Pancreas (tissue), 10 donors: Measurements from ENCODE around the gene ACP6. TPM values are rescaled to one million over a fixed set of nuclear protein-coding genes. Genes with fewer than 3 reads are reported as not detected.

Experiments used
- ATAC-seq, 4 donors: fragments of 200-7000 bp; cut with Tn5 transposase; one replicate each; pipeline versions ENCODE4 v1.8.0 to v1.9.1; 2020; ENCODE audit warnings: mild to moderate bottlenecking in 4 of 4, moderate library complexity in 4 of 4
- DNase-seq, 6 donors: peaks; one replicate each; pipeline ENCODE4 v3.0.0-alpha.2; 2020
- FAIRE-seq: peaks from 2 replicates; lab custom pipeline; 2012; peaks lifted over from hg19 to GRCh38; lab: Jason Lieb, UNC
- H3K27ac ChIP-seq, 4 donors: fragments of 200-600 bp; sonication (generic); 1 replicate in 3 of 4; 2 replicates in 1 of 4; pipeline versions ENCODE4 v1.5.0 to v1.8.0; 2020
- H3K27me3 ChIP-seq, 4 donors: fragments of 200-600 bp; one replicate each; pipeline ENCODE4 v1.8.0; 2021
- H3K36me3 ChIP-seq, 3 donors: fragments of 200-600 bp; sonication (generic) in 1 of 3; one replicate each; pipeline versions ENCODE4 v1.5.0 to v1.8.0; 2020 to 2021
- H3K4me1 ChIP-seq, 3 donors: fragments of 200-600 bp; one replicate each; pipeline ENCODE4 v1.8.0; 2021
- H3K4me3 ChIP-seq, 4 donors: fragments of 200-600 bp; sonication (generic) in 2 of 4; one replicate each; pipeline versions ENCODE4 v1.5.0 to v1.8.0; 2020 to 2021
- H3K9me3 ChIP-seq, 4 donors: fragments of 200-600 bp; one replicate each; pipeline ENCODE4 v1.8.0; 2021
- CTCF ChIP-seq, 4 donors: fragments of 200-600 bp; sonication (generic) in 3 of 4; IDR thresholded peaks; one replicate each; pipeline versions ENCODE4 v1.5.0 to v1.8.0; 2021; ENCODE audit warnings: antibody characterized with exemption in 4 of 4
- WGBS, 2 donors: extraction: QIAGEN DNeasy Blood & Tissue Kit; methylation state at CpG; one replicate each; pipeline ENCODE4 v1.1.7; 2013; 5-methylcytosine and 5-hydroxymethylcytosine counted together
- intact Hi-C, 3 donors: fragments of 100-400 bp; cut with DNase I; formaldehyde crosslinking; loops; one replicate each; pipeline versions ENCODE4 v1.11.1 to v1.14.2; 2022
- polyA plus RNA-seq, 2 donors: library from polyadenylated mRNA; stranded (reverse); fragments of 200-250 nt; gene quantifications; one replicate each; pipeline ENCODE4 v1.2.3, GENCODE V29; 2013
- total RNA-seq, 6 donors: library from RNA; stranded (reverse); fragmentation: NEBNext Ultra II Directional in 4 of 6; extraction: Animal tissue kit (Norgen Biotek cat#: 25700) in 4 of 6; gene quantifications; one replicate each; pipeline versions ENCODE4 v1.2.1 to v1.2.4, GENCODE V29; 2021 to 2023
- donor health status: healthy with polysubstance abuse.
- donor health status: DM: no; HTN: no; CAD: no; lungs with moderate emphysema.
- donor health status: DM: no; HTN: no; CAD: no.
- donor health status: control.
- donor health status: control.
- donor health status: Bipolar disorder and iron deficiency.
- donor health status: DM: yes; HTN: yes; CAD: no.
- donor health status: DM: no; HTN: no; CAD: no.
- donor health status: DM: no; HTN: no; CAD: no.
- donor health status: DM: yes; HTN: yes; CAD: no.

ACP6 gene
- 10 to 100 TPM in 2 of 6 donors, 1 to 10 TPM in 4; 8.5 to 15.9 (median 9.8) TPM for total RNA-seq
- polyA plus RNA-seq: 10 to 100 TPM; 10.3 to 18.6 TPM

- Histone ChIP-seq H3K4me1 (peaks cover 0 to 14% (median 9%) of the 10 kb centered on the region in 3 donors), H3K27me3 (no peaks in the 10 kb centered on the region), H3K36me3 (no peaks in the 10 kb centered on the region), H3K9me3 (no peaks in the 10 kb centered on the region), H3K27ac (peak within 1 kb of the TSS; percentile 78 to 87 (median 84)), H3K4me3 (peak within 1 kb of the TSS; percentile 70 to 85 (median 76))
- TF ChIP-seq CTCF (IDR thresholded peaks at IDR 0.05): no peak
- FAIRE-seq (no peak), ATAC-seq (peak; percentile 96 to 99 (median 98)), DNase-seq (peak; percentile 90 to 98 (median 96))
- intact Hi-C loops: no loop called here
- 0 to 1% methylated on average over 35 to 36 of the region's 36 CpGs for WGBS, 2 donors
Measured at GRCh38 chr1:147670319-147671001, at the start of gene ACP6. ACP6 (minus strand) TSS chr1:147670524; CDS start chr1:147670048, 476 bp downstream.

- no peaks in the 10 kb centered on the region for H3K36me3 ChIP-seq
- FAIRE-seq: no peak
- DNase-seq: peak in 2 of 6 donors; percentile 22 to 30
- no peak overlapping the region for H3K27ac ChIP-seq
- H3K9me3 ChIP-seq: no peaks in the 10 kb centered on the region
- 35 to 43% methylated on average over 7 of the region's 7 CpGs for WGBS, 2 donors
- TF ChIP-seq CTCF (IDR thresholded peaks at IDR 0.05): no peak
- peak in 3 of 4 donors; percentile 54 to 76 (median 55) for ATAC-seq
- intact Hi-C loops: loop anchor here in 2 of 3 donors (5.0 to 10.0 kb wide), 2 partner anchors 165 to 173 kb away; no protein-coding TSS in a partner anchor
- H3K4me1 ChIP-seq: peaks cover 0 to 3% (median 0%) of the 10 kb centered on the region in 3 donors
- no peak overlapping the region for H3K4me3 ChIP-seq
- H3K27me3 ChIP-seq: no peaks in the 10 kb centered on the region
Measured at GRCh38 chr1:147719711-147720225, 49.4 kb upstream of the ACP6 start.

- ATAC-seq (peak in 2 of 4 donors; percentile 5 to 46), FAIRE-seq (no peak), DNase-seq (no peak)
- peaks cover 0 to 3% (median 0%) of the 10 kb centered on the region in 3 donors for H3K4me1 ChIP-seq
- no peaks in the 10 kb centered on the region for H3K9me3 ChIP-seq
- no peak overlapping the region for H3K27ac ChIP-seq
- intact Hi-C loops: no loop called here
- 83 to 85% methylated on average over 7 of the region's 7 CpGs for WGBS, 2 donors
- no peak for TF ChIP-seq CTCF (IDR thresholded peaks at IDR 0.05)
- no peaks in the 10 kb centered on the region for H3K27me3 ChIP-seq
- no peaks in the 10 kb centered on the region for H3K36me3 ChIP-seq
- no peak overlapping the region for H3K4me3 ChIP-seq
Measured at GRCh38 chr1:147719029-147719698, 48.8 kb upstream of the ACP6 start.

- TF ChIP-seq CTCF (IDR thresholded peaks at IDR 0.05): no peak
Measured at GRCh38 chr1:147717706-147718097, 47.4 kb upstream of the ACP6 start.

More at GRCh38 chr1:147717706-147718097, 47.4 kb upstream of the ACP6 start:
- intact Hi-C loops: no loop called here
- H3K27ac ChIP-seq: no peak overlapping the region
- DNase-seq (no peak), FAIRE-seq (no peak), ATAC-seq (peak in 2 of 4 donors; percentile 24 to 38)
- H3K9me3 ChIP-seq: no peaks in the 10 kb centered on the region
- peaks cover 0 to 3% (median 0%) of the 10 kb centered on the region in 3 donors for H3K4me1 ChIP-seq
- no peaks in the 10 kb centered on the region for H3K36me3 ChIP-seq
- WGBS, 2 donors: 83 to 91% methylated on average over 4 of the region's 4 CpGs
- no peaks in the 10 kb centered on the region for H3K27me3 ChIP-seq
- no peak overlapping the region for H3K4me3 ChIP-seq
